GM21529 (cell line): ENCODE measurements around the gene ERCC5.

Source experiments
- ATAC-seq: cut with Tn5 transposase; IDR thresholded peaks from one replicate; pipeline ENCODE4 v1.9.1; 2021; ENCODE audit not compliant: unreplicated experiment

Gene ERCC5

DNA sequence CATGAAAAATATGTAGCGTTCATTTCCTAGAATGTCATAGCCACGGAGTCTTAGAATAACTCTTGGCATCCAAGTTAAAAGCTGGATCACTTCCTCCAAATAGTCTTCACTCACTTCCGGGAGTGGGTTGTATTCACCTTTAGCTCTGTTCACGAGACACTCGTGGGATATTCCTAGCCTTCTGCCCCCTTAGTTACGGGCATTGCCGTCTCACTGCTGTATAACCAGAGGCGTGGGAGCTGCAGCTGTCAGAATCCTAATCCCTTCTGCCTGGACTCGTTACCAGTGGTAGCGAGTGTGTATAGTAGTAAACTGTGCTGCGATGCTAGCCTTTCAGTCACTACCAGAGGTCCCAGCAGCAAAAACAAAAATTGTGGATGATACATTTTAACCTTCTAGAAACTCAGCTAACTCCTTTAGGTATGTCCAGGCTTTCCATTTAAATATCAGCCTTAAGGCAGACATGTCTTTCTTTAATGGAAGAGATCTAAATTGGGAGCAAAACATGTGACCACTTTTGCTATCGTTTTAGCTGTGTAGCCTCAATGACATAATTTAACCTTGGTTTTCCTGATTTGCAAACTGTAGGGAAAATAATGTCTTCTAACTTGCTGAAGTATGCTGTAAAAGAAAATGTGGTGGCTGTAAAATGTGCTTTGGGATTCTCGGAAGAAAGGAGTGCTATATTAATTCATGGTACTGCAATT lies 34.1 kb downstream of the ERCC5 start:
- no peak for ATAC-seq

DNA sequence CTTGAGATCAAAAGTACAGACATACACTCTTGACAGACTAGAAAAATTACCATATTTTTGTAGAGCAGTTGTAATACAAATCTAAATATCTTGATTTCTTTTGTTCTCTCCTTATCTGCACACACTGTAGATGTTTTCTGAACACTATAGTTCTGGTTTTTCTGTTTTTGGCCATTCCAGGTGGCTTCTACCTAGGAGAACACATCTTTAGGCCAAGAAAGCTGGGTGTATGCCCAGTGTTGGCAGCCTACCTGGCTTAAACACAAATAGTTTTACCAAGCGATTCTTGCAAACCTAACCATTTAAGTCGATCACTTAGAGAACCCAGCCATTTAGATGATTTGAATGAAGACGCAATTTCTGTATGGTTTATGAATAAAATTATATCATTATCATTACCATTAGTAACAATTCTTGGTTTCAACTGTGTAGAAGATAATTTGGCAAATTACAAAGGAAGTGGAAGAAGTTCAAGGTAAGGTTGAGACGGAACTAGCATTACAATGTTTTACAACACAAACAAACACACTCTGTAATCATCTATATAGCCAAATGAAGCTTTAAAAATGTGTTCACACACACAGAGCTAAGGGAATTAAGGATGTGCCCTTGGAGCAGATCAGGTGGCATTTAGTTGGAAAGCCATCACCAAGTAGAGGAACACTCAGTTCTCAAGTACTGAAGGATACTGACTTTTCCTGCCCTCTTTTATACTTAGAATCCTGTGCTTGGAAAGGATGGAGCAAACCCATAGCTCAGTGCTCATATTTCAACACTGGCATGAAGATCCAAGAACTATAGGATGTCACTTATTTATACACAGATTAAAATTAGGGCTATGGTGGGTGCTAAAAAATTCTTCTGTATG lies 36.2 kb downstream of the ERCC5 start:
- ATAC-seq = no peak

DNA sequence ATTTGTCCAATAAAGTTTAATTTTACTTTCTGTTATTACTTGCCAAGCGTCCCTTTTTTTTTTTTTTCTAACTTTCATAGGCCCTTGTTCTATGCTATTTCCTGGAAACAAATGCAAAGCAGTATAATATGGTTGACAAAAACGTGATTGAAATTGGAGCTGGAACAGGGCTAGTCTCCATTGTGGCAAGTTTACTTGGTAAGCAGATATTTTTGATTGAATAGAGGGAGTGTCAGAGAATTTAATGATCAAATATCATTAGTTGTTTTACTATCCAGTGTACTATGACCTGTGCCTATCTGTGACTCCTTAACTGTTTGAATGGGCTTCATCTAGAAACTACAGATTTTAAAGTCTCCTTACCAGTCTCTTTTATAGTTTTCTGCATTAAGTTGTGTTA lies 46.7 kb downstream of the ERCC5 start:
- ATAC-seq = no peak

DNA sequence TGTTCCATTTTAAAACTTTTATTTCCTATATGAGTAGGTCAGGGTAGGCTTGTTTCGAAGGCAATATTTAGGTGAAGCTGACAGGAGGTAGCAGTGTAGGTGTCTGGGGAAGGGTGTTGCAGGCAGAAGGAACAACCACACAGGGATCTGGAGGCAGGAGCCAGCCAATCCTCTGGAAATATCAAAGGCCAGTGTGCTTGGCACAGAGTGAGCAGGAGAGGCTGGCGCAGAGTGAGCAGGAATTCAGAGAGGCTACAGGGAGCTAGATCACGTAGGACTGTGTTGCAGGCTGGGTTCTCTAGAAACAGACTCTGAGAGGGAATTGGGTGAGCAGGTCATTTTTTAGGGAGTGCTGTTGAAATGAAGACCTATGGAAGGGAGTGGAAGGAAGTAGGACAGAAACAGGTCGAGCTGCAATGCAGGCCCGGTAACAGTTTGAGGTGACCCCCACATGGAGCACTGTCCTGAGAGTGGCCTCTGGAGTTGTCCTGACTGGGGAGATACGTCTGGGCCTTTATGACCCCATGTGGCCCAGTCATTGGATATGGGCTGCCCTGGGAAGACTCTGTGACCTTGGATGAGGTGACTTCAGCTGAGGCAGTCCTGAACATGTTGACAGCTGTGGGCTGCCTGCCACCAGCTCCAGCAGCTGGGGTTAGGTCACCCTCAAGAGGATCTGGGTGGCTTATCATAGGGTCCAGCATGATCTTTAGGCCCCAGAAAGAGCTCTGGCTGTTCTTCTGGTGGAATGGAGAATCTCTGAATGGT lies 51.7 kb downstream of the ERCC5 start:
- ATAC-seq = no peak

DNA sequence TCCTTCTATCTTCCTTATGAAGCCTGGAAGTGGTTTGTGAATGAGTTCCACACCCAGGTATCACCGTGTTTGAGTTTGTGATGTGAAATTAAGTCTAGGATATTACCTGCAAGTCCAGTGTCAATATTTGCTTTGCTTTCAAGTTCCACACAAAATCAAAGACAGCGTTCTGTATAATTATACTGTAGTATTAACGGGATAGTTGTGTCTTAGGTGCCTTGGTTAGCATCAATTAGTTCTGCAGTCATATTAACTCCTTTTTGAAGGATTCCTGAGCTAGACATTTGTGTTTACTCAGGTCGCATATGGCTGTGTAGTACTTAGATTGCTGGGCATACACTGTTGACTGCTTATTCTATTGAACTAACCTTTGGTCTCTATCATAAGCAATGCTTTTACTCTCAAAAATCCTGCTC lies 54.4 kb downstream of the ERCC5 start:
- ATAC-seq = no peak

DNA sequence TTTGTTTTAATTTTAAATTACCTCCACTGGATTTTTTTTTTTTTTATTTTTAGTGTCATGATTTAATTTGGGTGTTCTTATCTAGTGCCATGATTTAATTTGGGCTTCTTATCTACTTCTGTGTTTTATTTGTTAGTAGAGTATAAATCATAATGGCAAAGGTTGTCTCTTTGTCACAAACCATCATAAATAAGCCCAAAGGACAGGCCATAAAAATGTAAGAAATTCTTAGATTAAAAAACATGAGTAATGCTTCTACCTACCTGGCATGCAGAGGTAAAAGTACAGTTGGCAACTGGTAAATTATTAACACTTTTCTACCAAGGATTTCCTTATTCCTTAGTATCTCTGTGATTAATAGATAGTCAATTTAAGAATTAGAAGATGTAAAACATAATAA lies 55.2 kb downstream of the ERCC5 start:
- ATAC-seq = no peak

DNA sequence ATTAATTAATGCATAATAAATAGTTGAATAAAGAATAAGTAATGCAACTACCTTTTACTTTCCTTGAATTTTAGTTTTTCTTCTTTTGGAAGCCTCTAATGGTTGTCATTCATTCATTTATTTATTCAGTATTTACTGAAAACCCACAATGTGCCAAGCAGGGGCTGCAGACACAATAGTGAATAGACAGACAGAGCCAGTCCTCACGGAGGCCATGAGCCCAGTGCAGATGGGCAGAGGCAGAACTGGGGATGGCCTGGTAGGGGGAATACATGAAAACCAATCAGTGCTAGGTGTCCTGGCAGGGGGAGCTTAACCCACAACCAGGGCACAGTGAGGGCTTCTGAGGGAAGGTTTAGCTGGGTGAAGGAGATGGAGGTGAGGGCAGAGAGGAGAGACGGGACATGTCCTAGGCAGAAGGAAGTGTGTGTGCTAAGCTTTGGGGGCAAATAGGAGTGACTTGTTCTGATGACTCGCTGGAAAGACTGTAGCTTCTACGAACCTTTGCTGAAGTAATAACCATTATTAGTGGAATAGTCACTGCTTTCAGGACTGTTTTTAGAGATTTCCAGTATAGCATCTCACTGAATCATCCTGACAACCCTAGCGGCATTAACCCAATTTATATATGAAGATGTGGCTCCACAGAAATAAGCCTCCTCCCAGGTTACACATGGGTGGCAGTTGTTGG lies 55.9 kb downstream of the ERCC5 start:
- no peak for ATAC-seq

DNA sequence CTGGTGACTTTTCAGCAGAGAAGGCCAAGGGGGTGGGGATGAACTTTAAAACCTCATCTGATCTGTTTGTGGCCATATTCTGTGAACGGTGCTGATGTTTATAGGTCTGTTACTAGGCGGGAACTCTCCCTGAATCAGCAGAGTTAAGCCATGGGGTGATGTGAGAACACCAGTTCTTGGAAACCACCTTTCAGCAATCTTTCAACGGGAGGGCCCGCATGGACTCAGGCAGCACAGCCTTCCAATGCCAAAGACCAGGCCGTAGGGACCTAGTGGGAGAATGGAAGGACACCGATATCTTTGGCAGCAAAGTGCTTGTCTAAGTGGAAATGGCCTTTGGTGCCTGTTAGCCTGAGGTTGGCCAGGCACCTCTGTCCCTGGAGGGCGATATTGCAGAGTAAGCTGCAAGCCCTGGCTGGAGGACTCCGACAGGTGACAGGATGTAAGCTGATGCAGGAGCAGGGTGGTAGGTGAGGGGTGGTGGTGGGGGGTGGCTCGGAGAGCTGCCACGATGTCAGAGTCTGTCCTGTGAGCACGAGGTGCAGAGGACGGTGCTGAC lies 57.0 kb downstream of the ERCC5 start:
- ATAC-seq = no peak

DNA sequence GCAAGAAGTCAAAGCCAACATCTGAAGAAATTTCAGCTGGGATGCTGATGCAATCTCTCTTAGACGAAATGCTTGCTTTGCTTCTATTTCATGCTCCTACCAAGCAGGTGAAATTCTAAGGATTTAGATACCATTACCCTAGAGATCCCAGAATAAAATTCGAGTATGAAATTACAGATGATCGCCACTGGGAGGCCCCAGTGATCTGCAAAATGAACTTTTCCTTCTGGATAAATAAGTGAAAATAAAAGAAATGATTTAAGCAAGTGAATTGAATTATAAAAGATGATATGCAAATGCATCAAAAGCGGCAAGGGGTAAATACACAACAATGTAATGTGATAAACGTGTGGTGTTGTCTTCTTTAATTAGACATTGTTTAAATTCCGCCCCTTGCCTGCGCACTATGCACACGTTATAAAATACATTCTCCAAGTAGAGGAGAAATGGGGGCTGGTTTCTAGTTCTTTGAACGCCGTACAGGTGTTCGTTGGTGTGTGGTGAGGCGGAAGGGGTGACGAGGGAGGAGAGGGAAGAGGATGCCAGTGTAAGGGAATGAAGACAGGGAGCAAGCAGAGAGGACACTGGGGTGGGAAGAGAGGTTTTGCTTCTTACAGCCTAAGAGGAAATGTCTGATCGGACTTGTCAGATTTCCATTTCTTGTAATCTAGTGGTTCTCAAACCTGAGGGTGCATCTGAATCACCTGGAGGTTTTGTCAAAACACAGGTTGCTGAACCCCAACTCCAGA lies 58.0 kb downstream of the ERCC5 start:
- ATAC-seq = peak; percentile 47

DNA sequence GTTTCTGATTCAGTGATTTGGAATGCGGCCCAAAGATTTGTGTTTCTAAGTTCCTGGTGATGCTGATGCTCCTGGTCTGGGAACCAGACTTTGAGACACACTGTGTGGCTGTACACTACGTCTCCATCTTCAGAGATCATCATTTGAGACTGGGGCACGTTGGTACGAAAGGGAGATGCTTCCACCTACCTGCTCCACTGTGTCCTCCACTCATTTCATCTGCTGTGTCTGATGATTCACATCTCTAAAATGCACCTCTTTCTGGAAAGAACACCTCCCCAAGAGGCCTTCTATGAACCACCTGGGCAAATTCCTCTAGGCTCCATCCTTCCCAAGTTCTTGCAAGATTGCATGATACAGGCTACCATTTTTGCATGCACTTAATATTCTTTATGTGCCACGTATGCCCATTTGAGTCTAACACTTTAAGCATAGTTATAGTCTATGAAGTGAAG lies 58.6 kb downstream of the ERCC5 start:
- no peak for ATAC-seq

DNA sequence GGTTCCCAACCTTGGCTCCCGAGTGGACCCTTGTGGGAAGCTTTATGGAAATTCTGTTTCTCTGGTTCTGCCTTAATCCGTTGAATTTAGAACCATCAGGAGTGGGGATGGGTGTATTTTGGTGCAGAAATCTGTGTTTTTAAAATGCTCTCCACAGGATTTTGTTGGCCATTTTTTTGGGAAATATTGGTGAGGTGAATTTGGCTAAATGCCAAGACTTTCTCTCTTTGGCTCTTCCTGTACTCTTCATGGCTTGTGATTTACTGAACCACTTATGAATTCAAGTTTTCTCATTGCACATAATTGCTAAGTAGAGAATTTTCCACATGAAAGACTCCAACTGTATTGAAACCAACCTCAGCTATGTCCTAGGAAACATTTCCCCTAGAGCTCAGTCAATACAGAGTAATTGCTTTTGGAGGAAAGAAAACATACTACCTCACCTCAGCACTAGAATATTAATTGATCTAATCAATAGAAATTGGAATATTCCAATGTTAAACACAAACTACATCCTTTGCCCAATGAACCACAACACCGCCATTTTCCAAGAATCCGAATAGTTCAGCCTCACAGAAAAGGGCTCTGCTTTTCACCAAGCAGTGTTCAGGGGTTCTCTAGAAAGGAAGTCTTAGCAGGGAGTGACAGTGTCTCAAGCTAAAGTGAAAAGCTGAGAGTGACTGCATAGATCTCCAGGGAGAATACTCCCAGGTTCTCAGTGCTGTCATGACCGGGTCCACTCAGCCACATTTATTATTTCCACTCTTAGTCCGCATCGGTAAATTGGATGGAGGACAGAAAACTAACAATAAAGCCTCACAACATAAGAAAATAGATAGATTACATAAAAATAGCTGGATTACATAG lies 60.3 kb downstream of the ERCC5 start:
- no peak for ATAC-seq

DNA sequence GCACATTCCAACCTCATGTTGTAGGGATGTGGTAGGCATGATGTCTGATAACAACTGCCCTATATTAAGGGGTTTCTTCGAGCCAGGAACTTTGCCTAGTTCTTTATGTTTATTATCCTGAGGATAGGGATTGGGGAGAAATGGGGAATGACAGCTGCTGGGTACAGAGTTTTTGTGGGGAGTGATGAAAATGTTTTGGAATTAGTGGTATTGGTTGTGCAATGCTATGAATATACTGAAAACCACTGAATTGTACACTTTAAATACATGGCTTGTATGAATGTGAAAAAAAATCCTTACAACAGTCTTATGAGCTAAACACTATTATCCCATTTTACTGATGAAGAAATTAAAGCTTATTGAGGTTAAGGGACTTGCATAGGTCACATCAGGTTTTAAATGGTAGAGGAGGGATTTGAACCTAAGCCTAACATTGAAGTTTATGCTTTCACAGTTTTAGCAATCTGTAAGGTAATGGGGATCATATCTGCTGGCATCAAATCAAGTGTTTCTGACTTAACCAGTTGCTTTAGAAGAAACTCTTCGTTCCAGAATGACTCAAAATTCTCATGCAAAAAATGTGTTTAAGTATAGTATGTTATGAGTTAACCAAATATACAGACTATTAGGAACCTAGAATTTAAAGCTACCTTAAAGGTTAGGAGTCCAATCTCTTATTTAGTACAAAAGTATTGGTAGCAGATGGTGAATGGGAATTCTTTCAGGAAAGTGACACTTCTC lies 61.4 kb downstream of the ERCC5 start:
- no peak for ATAC-seq

DNA sequence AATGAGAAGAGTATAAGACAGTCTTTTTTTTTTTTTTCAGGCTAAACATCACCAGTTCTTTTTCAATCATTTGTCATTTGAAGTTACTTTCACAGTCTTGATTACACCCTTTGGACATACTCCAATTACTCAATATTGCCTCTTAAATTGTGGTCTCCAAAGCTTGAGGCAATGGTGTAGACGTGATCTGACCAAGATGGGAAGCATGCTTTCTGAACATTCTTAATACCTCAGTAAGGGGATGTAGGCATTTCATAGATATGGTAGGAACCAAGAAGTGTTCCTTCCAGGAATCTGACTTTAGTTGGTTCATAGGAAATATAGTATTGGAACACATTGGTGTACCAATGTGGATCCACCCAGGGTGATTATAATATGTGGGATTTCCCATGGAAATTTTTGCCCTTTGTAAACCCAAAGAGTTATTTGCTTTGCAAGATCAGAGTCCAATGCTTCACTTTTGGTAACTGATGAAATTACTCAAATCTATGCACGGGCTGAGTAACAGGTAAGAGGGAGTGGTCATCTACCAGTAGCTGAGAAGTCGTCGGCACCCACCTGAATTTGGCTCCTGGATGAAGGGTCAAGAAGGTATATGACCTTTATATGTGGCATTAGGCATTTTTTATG lies 62.2 kb downstream of the ERCC5 start:
- no peak for ATAC-seq

DNA sequence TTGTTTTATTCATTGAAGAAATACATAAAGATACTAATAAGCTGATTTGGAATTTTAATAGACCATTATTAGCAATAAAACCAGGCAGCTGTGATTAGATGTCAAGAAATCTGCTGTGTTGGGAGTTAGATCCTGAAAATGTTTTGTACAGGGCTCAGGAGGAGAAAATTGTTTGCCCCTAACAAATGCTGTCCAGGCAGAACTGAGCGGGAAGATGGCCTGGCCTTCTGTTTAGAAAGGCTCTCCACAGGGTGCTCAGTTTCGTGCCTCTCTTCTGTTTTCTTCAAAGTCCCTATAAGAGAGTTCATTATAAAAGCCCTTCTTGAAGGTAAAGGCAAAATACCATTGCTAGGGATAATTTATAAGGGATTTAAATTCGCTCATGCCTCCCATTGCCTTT lies 64.1 kb downstream of the ERCC5 start:
- no peak for ATAC-seq

DNA sequence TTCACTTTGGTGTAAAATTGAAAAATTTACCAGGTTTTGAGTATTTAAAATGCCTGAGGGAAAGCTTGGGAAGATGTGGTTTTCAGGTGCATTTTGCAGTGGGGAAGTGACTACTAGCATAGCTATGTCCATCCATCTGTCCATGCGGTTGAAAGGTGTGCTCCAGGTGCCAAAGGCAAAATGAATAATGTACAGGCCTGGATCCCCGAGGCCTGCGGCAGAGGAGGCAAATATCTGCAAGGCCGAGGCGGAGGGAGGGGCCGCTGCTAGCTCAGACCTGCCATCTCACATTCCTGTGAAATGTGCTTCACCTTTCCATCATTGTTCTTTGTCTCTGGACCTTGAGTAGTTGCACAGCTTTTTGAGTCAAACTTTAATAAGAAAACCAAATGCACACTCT lies 65.5 kb downstream of the ERCC5 start:
- ATAC-seq = no peak

DNA sequence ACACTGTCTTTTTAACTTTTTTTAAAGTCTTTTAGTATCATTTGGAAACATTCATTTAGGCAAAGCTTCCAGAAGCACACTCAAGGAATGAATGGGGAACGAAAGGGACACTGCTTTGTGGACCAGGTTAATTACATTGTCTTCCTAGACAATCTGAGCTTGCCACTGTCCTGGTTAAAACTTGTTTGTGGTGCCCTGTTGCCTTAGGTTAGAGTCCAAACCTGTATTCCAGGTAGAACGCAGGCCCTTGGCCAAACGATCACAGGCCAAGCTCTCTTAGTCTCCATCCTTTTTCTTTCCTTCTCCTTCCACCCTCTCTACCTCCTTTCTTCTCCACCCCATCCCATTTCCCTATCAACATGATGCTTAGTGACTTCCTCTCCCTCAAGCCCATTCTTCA lies 66.8 kb downstream of the ERCC5 start:
- ATAC-seq = no peak

DNA sequence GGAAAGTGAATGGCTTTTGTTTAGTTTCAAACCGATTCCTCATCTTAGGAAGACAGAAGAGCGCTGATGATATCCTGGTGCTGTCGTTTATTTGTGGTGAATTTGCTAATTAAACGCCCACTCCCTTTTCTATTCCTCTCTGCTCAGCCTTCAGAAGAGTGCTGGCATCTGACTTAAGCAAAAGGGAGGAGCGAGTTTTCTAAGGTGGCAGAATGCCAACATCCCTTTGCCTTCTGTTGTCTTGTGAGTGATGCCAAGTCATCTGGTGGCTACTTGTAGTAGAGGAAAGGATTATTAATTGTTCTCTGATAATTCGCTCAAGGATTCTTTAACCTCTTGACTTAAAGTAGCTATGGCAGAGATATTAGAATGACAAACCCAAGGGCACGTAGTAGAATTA lies 68.1 kb downstream of the ERCC5 start:
- no peak for ATAC-seq

DNA sequence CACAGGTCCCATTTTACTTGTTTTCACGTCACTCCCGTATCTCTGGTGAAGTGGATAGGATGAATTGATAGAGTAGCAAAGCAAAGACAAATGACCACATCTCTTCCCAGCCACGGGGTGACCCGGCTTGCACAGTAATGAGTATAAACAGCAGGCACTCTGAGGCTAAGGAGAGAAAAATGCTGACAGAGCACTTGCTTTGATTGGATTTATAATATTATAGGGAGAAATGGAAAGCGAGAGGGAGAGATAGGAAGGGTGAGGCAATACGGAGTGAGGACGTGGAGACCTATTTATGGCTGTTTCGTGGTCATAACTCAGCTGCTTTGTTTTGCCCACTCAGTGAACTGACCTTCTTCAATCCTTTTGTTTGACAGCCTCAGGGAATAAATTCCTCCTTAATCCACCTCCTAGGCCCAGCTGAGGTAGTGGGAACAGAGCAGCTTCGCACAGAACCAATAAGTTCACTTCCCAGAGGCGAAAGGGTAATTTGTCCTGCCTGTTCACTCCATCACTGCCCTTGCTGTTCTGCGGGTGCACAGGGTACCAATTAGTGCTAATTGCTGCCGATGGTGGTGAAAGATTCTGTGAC lies 68.6 kb downstream of the ERCC5 start:
- no peak for ATAC-seq
